GM19025 (cell line): Measurements from ENCODE around the gene PAPOLA.
"Not testable (repeated sequence)": the region's sequence is repeated elsewhere in the genome, so short reads cannot be mapped to it uniquely, and the experiment has no call there.

Experiments
- ATAC-seq: cut with Tn5 transposase; IDR thresholded peaks from one replicate; pipeline ENCODE4 v1.9.1; 2021; ENCODE audit warnings: mild to moderate bottlenecking, low read depth, moderate library complexity; ENCODE audit not compliant: unreplicated experiment

PAPOLA gene

DNA sequence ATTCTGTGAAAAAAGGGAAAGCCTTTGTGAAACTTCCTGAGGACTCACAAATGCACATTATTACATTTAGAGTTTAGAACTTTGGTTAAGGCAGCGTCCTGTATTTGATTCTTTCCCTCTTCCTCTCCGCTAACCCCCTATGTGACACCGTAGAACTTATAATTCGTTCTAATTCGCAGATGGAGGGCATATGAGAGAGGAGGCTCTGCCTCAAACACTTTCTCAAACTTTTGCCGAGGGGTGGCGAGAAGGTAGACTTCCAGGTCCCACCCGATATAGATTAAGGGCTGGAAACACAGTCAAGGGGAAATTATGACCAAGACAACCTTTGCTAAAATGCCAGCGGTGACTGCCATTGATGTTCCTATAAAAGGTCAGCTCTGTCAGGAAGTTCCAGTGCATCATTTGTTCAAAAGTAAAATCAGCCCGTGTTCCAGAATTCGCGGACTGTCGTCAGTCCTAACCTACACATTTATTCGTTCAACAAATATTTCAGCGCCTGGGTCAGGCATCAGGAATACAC lies 904 bp upstream of the PAPOLA start:
- no peak for ATAC-seq

DNA sequence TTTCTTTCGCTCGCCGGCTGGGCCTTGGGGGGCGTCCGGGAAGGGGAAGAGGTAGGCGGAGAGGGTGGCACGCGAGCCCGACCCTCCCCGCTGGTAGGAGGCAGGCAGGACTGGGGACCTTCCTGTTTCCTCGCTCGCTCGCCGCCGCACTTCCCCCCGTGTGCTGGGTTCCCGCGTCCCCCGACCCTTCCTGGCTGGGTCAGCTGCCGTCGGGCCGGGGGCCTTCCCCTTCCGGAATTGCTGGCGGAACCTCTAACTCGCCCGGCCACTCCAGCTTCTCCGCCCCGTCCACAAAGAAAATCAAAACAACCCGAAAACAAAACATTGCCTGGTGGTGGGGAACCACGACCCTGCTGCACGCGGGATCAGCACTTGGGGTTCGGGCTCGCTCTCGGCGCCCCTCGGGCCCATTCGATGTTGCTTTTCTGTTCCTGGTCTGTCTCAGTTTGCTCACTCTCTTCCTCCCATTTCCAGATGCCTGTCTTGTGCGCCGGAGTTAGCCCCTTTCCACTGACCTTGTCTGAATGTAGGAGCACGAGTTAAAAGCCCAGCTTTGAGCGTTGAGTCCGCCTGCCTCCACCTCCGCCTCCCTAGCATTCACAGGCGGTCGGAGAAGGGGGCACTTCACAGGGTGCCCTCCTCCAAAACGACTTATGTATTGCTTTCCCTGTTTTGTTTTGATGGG lies 581 bp downstream of the PAPOLA start:
- ATAC-seq, result peak; percentile 27

DNA sequence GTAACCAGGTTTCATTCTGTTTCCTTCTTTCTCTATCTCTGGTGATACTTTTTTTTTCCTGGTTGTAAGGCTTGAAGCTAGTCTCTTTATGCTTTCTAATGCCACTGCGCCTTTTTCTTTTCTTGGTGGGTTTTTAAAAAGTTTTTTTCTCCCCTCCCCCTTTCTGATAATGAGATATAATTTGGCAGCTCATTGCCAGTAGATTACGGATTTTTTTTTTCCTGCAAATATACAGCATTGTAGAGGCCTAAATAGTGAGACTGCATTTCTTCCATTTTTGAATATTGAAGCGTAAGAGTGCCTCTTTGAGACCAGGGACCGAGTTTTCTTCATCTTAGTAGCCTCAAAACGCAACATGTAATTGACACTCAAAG lies 1.1 kb downstream of the PAPOLA start:
- ATAC-seq, result no peak

DNA sequence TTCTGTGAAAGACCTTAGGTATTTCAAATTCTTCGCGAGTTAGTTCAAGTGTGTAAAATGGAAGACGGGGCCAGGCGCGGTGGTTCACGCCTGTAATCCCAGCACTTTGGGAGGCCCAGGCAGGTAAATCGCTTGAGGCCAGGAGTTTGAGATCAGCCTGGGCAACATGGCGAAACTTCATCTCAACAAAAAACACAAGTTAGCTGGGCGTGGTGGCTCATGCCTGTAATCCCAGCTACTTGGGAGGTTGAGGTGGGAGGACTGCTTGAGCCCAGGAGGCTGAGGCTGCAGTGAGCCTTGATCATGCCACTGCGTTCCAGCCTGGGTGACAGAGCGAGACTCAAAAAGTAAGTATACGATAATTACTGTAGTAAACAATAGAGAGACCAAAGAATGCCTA lies 2.2 kb downstream of the PAPOLA start:
- ATAC-seq, result not testable (repeated sequence)

DNA sequence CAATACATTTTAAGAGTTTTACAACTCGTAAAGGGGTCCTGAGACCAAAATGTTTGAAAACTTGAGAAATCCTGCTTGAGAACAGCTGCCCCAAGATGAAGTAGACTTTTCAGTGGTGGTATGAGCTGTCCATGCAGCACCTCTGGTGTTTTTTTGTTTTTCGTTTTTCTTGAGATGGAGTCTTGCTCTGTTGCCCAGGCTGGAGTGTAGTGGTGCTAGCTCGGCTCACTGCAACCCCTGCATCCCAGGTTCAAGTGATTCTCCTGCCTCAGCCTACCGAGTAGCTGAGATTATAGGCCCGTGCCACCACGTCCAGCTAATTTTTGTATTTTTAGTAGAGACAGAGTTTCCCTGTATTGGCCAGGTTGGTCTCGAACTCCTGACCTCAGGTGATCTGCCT lies 5.5 kb downstream of the PAPOLA start:
- ATAC-seq, result no peak

DNA sequence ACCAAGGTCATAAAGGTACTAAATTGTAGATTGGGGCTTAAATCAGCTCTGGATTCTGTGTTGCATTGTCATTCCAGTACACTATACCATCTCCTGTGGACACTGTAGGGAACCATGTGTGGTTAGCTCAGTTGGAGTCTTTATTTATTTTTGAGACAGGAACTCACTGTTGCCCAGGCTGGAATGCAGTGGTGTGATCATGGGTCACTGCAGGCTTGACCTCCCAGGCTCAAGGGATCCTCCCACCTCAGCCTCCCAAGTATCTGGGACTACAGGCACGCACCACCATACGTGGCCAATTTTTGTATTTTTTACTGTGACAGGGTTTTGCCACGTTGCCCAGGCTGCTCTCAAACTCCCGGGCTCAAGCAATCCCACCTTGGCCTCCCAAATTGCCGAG lies 6.7 kb downstream of the PAPOLA start:
- no peak for ATAC-seq

DNA sequence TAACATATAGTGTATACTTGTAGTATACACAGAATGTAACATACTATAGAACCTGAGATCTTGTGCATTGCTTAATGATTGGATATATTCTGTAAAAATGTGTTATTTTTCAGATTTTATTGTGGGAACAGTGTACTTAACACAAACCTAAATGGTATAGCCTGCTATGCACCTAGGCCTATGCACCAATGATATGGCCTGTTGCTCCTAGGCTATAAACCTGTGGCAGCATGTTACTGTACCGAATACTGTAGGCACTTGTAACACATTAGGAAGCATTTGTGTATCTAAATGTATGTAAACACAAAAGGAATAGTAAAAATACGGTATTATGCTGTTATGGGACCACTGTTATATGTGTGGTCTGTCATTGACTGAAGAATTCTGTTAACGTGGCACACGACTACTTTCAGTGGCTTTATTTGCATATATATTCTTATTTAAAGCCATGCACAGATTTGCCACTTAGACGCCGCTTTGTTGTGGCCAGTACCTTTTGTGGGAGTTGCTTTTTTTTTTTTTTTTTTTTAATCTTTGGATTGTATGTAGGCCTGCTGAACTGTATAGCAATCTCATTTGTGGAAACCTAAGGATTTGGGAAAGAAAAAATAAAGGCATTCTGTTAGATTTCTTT lies 7.4 kb downstream of the PAPOLA start:
- no peak for ATAC-seq

DNA sequence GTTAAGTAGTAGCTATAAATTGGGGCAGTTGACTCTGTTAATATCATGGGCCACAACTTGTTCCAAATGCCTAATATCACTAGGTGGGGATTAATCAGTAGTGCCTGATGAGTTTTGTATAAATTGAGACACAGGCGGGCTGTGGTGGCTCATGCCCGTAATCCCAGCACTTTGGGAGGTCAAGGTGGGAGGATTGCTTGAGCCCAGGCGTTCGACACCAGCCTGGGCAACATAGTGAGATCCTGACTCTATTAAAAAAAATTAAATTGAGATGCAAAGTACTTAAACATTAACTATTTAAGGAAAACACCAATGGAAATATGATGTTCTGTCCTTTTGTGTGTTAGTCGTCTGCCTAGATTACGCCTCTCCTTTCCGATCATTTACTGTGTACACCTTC lies 9.0 kb downstream of the PAPOLA start:
- ATAC-seq, result no peak

DNA sequence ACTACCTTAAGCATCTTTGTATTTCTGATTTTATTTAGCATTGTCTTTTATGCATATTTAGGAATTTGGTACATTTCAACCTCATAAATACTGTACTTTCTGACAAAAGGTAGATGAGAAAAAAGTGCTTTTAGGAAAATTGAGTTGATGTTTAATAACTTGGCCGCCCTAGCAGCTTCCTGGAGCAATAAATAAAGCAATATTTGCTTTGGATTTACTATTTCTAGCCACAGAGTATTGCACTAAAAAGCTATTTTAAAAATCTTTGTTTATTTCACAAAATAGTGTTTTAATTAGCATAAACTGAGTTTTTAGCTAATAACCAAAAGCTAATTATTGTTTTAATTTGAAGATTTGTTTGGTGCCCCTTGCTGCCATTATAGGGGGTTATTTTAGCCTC lies 9.5 kb downstream of the PAPOLA start:
- no peak for ATAC-seq

DNA sequence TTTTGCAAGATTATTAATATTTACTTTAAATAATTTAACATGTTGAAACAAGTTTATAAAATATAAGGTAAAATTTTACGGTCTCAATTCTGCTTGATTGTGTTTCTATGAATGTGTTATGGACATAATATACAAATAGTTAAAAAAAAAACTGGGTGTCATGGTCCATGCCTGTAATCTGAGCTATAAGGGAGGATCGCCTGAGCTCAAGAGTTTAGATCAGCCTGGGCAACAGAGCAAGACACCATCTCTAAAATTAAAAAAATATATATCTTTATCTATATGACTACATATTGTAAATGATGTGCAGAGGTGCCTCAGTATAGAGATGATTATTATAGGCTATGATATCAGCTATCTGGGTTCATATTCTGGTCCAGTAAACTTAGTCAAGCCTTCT lies 9.9 kb downstream of the PAPOLA start:
- no peak for ATAC-seq

DNA sequence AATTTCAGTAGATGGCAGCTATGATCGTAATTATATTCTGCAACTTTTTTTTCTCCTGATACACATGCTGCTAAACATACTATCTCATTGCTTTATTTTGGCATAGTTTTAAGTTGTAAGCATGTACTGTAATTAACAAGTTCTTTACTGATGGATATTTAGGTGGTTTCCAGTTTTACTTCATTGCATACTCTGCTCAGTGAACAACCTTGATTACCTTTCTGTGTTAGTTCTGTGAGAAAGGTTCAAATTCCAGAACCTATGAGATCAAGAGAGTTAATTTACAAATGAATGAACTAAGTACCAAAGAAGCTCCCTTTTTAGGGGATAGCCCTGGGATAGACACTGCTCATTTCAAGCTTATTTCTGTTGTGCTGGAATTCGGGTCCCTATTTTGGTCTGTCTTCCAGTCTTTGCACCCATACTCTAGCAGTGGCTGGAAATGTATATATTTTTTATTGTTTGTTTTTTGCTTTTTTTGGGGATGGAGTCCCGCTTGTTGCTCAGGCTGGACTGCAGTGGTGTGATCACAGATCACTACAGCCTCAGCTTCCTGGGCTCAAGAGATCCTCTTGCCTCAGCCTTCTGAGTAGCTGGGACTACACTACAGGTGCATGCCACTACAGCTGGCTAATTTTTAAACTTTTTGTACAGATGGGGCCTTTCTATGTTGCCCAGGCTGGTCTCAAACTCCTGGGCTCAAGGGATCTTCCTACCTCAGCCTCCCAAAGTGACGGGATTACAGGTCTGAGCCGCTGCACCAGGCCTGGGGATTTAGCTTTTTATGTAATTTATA lies 10.6 kb downstream of the PAPOLA start:
- no peak for ATAC-seq

DNA sequence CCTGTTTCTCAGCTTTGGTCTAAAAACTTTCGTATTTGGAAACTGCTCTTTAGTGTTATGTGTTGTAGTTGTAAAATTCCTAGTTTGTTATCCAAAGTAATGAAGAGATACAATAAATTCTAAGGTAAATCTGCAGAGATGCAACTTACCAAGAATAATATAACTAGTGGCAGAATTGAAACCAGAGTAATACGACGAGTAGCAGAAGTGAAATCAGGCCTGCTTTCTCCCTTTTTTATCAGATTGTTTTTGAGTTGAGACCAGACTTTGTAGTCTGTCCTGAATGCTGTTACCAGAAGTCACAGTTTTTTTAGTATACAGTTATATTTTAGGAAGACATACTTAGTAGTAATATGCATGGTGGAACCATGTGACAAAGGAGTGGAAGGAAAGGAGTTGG lies 12.5 kb downstream of the PAPOLA start:
- ATAC-seq, result no peak

DNA sequence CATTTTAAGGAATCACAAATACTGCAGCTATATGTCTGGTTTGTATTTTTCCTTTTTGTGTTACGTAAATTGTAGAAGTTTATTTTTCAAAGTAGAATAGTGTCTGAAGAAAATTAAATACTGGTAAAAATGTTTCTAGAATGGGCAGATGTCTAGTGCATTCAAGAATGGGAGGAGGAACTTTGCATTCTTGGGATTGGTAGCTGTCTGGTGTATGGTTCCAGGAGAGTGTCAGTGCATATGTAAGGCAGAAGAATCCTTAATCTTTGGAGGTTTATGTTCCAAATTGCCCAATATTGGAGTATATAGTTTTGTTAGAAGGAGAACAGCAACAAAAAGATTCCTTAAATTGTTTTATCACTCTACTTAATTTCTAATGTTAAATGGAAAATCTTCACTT lies 13.5 kb downstream of the PAPOLA start:
- ATAC-seq, result no peak

DNA sequence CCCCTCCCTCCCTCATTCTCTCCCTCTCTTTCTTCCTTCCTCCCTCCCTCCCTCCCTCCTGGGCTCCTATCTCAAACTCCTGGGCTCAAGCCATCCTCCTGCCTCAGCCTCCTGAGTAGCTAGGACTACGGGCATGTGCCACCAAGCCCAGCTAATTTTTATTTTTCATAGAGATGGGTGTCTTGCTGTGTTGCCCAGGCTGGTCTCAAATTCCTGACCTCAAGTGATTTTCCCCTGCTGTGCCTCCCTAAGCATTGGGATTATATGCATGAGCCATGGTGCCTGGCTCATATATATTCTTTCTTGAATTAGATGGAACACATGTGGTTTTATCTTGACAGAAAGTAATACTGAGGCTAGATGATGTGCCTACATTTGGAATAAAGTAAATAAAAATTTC lies 14.2 kb downstream of the PAPOLA start:
- ATAC-seq, result no peak

DNA sequence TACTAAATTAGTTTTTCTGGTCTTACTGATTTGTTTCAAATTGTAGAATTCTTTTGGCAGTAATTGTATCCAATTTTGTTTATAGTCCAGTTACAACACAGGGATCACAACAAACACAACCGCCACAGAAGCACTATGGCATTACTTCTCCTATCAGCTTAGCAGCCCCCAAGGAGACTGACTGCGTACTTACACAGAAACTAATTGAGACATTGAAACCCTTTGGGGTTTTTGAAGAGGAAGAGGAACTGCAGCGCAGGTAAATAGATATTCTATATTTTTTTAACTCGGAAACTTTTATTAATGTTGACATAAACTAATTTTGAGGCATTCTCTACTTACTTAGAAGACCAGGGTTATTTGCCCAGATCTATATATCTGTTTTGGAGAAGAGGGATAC lies 17.8 kb downstream of the PAPOLA start:
- no peak for ATAC-seq

DNA sequence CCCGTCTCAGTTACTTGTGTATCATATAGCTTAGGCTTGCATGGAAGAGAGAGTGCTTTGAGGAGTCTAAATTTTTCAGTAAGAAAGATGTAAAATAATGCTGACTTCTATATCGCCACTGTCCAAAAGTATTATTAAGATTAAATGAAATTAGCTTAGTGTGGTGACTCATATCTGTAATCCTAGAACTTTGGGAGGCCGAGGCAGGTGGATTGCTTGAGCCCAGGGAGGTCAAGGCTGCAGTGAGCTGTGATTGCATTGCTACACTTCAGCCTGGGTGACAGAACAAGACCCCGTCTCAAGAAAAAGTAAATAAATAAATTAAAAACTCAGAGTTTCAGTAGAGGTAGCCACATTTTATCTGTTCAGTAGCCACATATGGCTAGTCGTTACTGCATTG lies 23.3 kb downstream of the PAPOLA start:
- no peak for ATAC-seq

DNA sequence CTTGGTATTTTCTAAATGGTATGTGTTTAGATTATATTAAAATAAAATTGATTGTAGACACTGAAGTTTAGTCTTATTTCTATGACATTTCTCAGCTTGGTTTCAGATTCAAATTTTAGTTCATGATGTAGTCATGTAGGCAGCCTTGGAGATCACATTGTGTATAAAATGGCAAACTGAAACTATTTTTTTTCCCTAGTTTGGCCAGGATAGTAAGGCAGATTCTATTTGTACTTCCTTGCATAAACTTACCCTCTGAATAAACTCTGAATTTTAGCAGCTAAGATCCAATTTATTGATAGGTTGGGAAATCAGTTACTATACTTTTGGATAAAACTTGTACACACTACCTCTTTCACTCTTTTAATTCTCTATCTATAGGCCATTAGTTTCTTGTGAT lies 30.4 kb downstream of the PAPOLA start:
- ATAC-seq, result no peak

DNA sequence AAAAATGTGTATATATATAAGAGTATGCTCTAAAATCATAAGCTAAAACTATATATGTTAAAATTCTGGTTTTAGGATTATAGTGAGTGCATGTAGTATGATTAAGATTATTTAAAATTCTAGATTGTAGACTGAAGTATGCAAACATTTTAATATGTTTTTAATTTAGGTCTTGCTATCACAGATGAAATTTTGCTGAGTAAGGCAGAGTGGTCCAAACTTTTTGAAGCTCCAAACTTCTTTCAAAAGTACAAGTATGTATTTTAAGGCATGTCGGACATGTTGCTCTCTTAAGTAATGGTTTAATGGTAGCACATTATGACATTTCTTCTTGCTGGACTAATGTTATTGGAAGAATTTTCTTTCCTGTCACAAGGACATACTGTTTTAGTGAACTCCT lies 34.6 kb downstream of the PAPOLA start:
- no peak for ATAC-seq

DNA sequence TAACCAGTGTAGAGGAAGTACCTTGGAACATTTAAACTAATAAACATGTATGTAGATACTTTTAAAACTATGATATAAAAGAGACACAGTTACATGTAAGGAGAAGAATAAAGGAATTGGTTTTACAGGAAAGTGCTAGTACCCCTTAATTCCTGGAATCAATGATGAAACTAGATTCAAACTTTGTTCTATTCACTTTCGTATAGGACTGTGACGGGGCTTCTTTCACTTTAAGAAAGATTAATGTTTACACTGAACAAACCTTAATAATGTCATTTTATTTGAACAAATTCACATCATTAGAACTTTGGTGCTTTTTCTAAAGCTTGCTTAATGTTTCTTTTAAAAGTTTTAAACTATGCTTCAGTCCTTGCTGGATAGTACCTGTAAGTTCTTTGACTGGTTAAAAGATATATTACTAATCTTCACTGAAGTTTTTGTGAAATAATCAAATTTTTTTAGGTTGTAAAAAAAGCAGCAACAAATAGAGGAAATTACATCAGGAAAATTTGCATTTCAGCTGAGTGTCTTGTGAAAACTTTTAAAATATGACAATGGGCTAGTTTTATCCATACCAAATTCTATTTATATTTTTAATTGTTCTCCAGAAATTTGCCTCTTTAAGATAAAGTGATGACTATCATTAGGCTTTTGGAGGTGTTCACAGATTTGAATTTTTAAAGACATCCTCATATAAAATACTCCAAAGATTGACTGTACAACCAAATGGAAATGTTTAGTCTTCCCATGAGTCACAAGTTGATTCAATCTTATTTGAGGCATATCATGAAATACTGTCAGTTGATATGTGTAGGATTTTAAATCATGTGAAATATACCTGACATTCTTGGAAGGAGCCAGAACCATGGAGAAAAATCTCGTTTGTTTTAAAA lies 36.2 kb downstream of the PAPOLA start:
- ATAC-seq, result no peak

DNA sequence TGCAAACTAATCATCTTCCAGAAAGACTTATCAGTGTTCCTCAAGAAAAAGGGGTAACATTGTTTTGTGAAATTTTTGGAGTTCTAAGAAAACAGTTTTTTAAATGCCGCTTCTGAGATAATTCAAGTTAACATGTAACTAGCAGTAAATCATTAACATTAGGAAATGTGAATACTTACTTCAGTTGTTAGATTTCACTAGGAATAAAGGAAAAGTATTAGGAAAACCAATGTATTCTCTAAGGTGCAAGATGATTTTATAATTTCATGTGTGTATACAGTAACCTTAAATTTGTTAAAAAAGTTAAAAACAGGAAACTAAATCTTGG lies 36.8 kb downstream of the PAPOLA start:
- ATAC-seq, result no peak
